Measurements from ENCODE around the gene ANGPTL2.

DNA sequence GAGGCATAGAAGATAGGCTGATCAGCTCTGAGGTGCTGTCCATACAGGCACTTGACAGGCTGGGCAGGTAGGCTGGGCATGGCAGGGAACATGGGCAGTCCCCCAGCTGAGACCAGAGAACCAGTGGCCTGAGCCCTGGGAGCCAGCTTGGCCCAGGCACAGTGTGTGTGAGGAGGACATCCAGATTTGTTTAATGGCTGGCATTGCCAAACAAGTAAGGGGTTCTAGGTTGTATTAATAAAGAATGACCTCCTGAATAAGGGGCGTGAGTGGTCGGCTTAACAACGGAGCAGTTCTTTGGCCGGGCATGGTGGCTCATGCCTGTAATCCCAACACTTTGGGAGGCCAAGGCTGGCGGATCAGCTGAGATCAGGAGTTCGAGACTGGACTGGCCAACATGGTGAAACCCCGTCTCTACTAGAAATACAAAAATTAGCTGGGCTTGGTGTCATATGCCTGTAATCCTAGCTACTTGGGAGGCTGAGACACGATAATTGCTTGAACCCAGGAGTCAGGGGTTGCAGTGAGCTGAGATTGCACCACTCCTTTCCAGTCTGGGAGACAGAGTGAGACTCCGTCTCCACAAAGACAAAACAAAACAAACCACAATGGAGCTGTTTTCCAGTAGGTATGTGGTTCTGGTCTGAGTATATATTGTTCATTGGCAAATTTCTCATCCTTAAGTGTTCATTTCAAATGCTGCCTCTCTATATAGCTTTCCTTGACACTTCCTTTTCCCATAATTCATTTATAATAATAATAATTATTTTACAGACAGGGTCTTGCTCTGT lies 56.2 kb downstream of the ANGPTL2 start:
- TF ChIP-seq, protein P1, sequence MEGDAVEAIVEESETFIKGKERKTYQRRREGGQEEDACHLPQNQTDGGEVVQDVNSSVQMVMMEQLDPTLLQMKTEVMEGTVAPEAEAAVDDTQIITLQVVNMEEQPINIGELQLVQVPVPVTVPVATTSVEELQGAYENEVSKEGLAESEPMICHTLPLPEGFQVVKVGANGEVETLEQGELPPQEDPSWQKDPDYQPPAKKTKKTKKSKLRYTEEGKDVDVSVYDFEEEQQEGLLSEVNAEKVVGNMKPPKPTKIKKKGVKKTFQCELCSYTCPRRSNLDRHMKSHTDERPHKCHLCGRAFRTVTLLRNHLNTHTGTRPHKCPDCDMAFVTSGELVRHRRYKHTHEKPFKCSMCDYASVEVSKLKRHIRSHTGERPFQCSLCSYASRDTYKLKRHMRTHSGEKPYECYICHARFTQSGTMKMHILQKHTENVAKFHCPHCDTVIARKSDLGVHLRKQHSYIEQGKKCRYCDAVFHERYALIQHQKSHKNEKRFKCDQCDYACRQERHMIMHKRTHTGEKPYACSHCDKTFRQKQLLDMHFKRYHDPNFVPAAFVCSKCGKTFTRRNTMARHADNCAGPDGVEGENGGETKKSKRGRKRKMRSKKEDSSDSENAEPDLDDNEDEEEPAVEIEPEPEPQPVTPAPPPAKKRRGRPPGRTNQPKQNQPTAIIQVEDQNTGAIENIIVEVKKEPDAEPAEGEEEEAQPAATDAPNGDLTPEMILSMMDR (IDR thresholded peaks at IDR 0.05; ENCODE audit: insufficient read depth, low read depth, low read length): no peak
- no peak for TF ChIP-seq EZH2 (IDR thresholded peaks at IDR 0.05; ENCODE audit: insufficient read depth, low read length)

Data from astrocyte (in vitro differentiated cells and primary cell).